ENCODE measurements around the gene GLRA2. TPM values are rescaled to one million over a fixed set of nuclear protein-coding genes. Genes with fewer than 3 reads are reported as not detected.

Gene GLRA2
- total and polyA plus RNA-seq, 3 experiments from 2014 or later, result not detected

GRCh38 chrX:14573161-14573560 lies 43.8 kb downstream of the GLRA2 start:
- no peak overlapping the region for H3K4me3 Mint-ChIP-seq
- no peaks in the 10 kb centered on the region for H3K4me1 Mint-ChIP-seq
- no peaks in the 10 kb centered on the region for H3K36me3 Mint-ChIP-seq
- Histone ChIP-seq H3K27me3 (ENCODE audit: insufficient read depth, low read length, poor library complexity, severe bottlenecking) (no peaks in the 10 kb centered on the region), H3K9me3 (ENCODE audit: low read length) (no peaks in the 10 kb centered on the region), H3K27ac (ENCODE audit: low read depth, low read length) (no peak overlapping the region), H3K4me1 (ENCODE audit: insufficient read depth, low read length) (no peaks in the 10 kb centered on the region), H3K4me3 (ENCODE audit: low read length) (no peak overlapping the region), H3K36me3 (ENCODE audit: insufficient read depth, low read length) (no peaks in the 10 kb centered on the region)
- H3K9me3 Mint-ChIP-seq, result no peaks in the 10 kb centered on the region
- CTCF ChIA-PET, result no interaction called here
- peaks cover 0 to 2% of the 10 kb centered on the region in 2 donors for H3K27me3 Mint-ChIP-seq
- POLR2A ChIA-PET, result no interaction called here
- DNase-seq, result no peak
- H3K27ac Mint-ChIP-seq, result no peak overlapping the region

GRCh38 chrX:14581081-14581480 lies 51.7 kb downstream of the GLRA2 start:
- Histone ChIP-seq H3K36me3 (ENCODE audit: insufficient read depth, low read length) (no peaks in the 10 kb centered on the region), H3K4me1 (ENCODE audit: insufficient read depth, low read length) (no peaks in the 10 kb centered on the region), H3K27ac (ENCODE audit: low read depth, low read length) (no peak overlapping the region), H3K4me3 (ENCODE audit: low read length) (no peak overlapping the region), H3K27me3 (ENCODE audit: insufficient read depth, low read length, poor library complexity, severe bottlenecking) (no peaks in the 10 kb centered on the region), H3K9me3 (ENCODE audit: low read length) (no peaks in the 10 kb centered on the region)
- no peaks in the 10 kb centered on the region for H3K36me3 Mint-ChIP-seq
- no peak overlapping the region for H3K4me3 Mint-ChIP-seq
- POLR2A ChIA-PET, result no interaction called here
- no peak overlapping the region for H3K27ac Mint-ChIP-seq
- H3K27me3 Mint-ChIP-seq, result no peaks in the 10 kb centered on the region
- CTCF ChIA-PET, result no interaction called here
- peaks cover 0 to 1% (median 0%) of the 10 kb centered on the region in 5 donors for H3K9me3 Mint-ChIP-seq
- no peak for DNase-seq
- no peaks in the 10 kb centered on the region for H3K4me1 Mint-ChIP-seq

- H3K27ac ChIP-seq (ENCODE audit: low read depth, low read length), result no peak overlapping the region
- H3K36me3 ChIP-seq (ENCODE audit: insufficient read depth, low read length), result no peaks in the 10 kb centered on the region
- no peaks in the 10 kb centered on the region for H3K4me1 ChIP-seq (ENCODE audit: insufficient read depth, low read length)
- H3K4me3 ChIP-seq (ENCODE audit: low read length), result no peak overlapping the region
- Mint-ChIP-seq H3K4me1 (no peaks in the 10 kb centered on the region), H3K36me3 (no peaks in the 10 kb centered on the region), H3K27me3 (no peaks in the 10 kb centered on the region), H3K9me3 (peaks cover 0 to 1% (median 0%) of the 10 kb centered on the region in 5 donors), H3K4me3 (no peak overlapping the region), H3K27ac (no peak overlapping the region)
- ChIA-PET POLR2A (no interaction called here), CTCF (no interaction called here)
- H3K27me3 ChIP-seq (ENCODE audit: insufficient read depth, low read length, poor library complexity, severe bottlenecking), result no peaks in the 10 kb centered on the region
- H3K9me3 ChIP-seq (ENCODE audit: low read length), result no peaks in the 10 kb centered on the region
- no peak for DNase-seq
Measured at GRCh38 chrX:14584548-14584947, 55.2 kb downstream of the GLRA2 start.

- Mint-ChIP-seq H3K27me3 (no peaks in the 10 kb centered on the region), H3K36me3 (no peaks in the 10 kb centered on the region), H3K4me1 (no peaks in the 10 kb centered on the region), H3K9me3 (no peaks in the 10 kb centered on the region), H3K27ac (no peak overlapping the region), H3K4me3 (no peak overlapping the region)
- DNase-seq, result no peak
- Histone ChIP-seq H3K9me3 (ENCODE audit: low read length) (no peaks in the 10 kb centered on the region), H3K27me3 (ENCODE audit: insufficient read depth, low read length, poor library complexity, severe bottlenecking) (no peaks in the 10 kb centered on the region), H3K4me1 (ENCODE audit: insufficient read depth, low read length) (no peaks in the 10 kb centered on the region), H3K36me3 (ENCODE audit: insufficient read depth, low read length) (no peaks in the 10 kb centered on the region), H3K27ac (ENCODE audit: low read depth, low read length) (no peak overlapping the region), H3K4me3 (ENCODE audit: low read length) (no peak overlapping the region)
- ChIA-PET POLR2A (no interaction called here), CTCF (no interaction called here)
Measured at GRCh38 chrX:14590216-14590615, 60.9 kb downstream of the GLRA2 start.

GRCh38 chrX:14590693-14591424 lies 61.5 kb downstream of the GLRA2 start:
- H3K27me3 Mint-ChIP-seq, result no peaks in the 10 kb centered on the region
- POLR2A ChIA-PET, result no interaction called here
- no peaks in the 10 kb centered on the region for H3K9me3 ChIP-seq (ENCODE audit: low read length)
- no peaks in the 10 kb centered on the region for H3K27me3 ChIP-seq (ENCODE audit: insufficient read depth, low read length, poor library complexity, severe bottlenecking)
- peaks cover 0 to 2% (median 0%) of the 10 kb centered on the region in 5 donors for H3K9me3 Mint-ChIP-seq
- H3K27ac Mint-ChIP-seq, result no peak overlapping the region
- H3K36me3 ChIP-seq (ENCODE audit: insufficient read depth, low read length), result no peaks in the 10 kb centered on the region
- H3K4me3 Mint-ChIP-seq, result no peak overlapping the region
- H3K27ac ChIP-seq (ENCODE audit: low read depth, low read length), result no peak overlapping the region
- H3K4me3 ChIP-seq (ENCODE audit: low read length), result no peak overlapping the region
- CTCF ChIA-PET, result no interaction called here
- no peaks in the 10 kb centered on the region for H3K4me1 Mint-ChIP-seq
- no peaks in the 10 kb centered on the region for H3K36me3 Mint-ChIP-seq
- no peaks in the 10 kb centered on the region for H3K4me1 ChIP-seq (ENCODE audit: insufficient read depth, low read length)
- DNase-seq, result no peak

- Histone ChIP-seq H3K4me1 (ENCODE audit: insufficient read depth, low read length) (no peaks in the 10 kb centered on the region), H3K27me3 (ENCODE audit: insufficient read depth, low read length, poor library complexity, severe bottlenecking) (no peaks in the 10 kb centered on the region), H3K27ac (ENCODE audit: low read depth, low read length) (no peak overlapping the region), H3K9me3 (ENCODE audit: low read length) (no peaks in the 10 kb centered on the region), H3K4me3 (ENCODE audit: low read length) (no peak overlapping the region), H3K36me3 (ENCODE audit: insufficient read depth, low read length) (no peaks in the 10 kb centered on the region)
- Mint-ChIP-seq H3K27me3 (no peaks in the 10 kb centered on the region), H3K9me3 (peaks cover 0 to 2% (median 0%) of the 10 kb centered on the region in 5 donors), H3K4me3 (no peak overlapping the region), H3K4me1 (no peaks in the 10 kb centered on the region), H3K36me3 (no peaks in the 10 kb centered on the region), H3K27ac (no peak overlapping the region)
- CTCF ChIA-PET, result no interaction called here
- POLR2A ChIA-PET, result no interaction called here
- no peak for DNase-seq
Measured at GRCh38 chrX:14591976-14592375, 62.6 kb downstream of the GLRA2 start.

- Histone ChIP-seq H3K27ac (ENCODE audit: low read depth, low read length) (no peak overlapping the region), H3K4me1 (ENCODE audit: insufficient read depth, low read length) (no peaks in the 10 kb centered on the region), H3K27me3 (ENCODE audit: insufficient read depth, low read length, poor library complexity, severe bottlenecking) (no peaks in the 10 kb centered on the region), H3K36me3 (ENCODE audit: insufficient read depth, low read length) (no peaks in the 10 kb centered on the region), H3K9me3 (ENCODE audit: low read length) (no peaks in the 10 kb centered on the region), H3K4me3 (ENCODE audit: low read length) (no peak overlapping the region)
- no peak for DNase-seq
- Mint-ChIP-seq H3K4me3 (no peak overlapping the region), H3K4me1 (no peaks in the 10 kb centered on the region), H3K27ac (no peak overlapping the region), H3K36me3 (no peaks in the 10 kb centered on the region), H3K27me3 (peaks cover 0 to 3% of the 10 kb centered on the region in 2 donors), H3K9me3 (peaks cover 0 to 2% (median 0%) of the 10 kb centered on the region in 5 donors)
- ChIA-PET POLR2A (no interaction called here), CTCF (no interaction called here)
Measured at GRCh38 chrX:14594521-14594920, 65.2 kb downstream of the GLRA2 start.

GRCh38 chrX:14598330-14598729 lies 69.0 kb downstream of the GLRA2 start:
- H3K27ac Mint-ChIP-seq, result no peak overlapping the region
- no peaks in the 10 kb centered on the region for H3K4me1 ChIP-seq (ENCODE audit: insufficient read depth, low read length)
- no peaks in the 10 kb centered on the region for H3K36me3 Mint-ChIP-seq
- ChIA-PET POLR2A (no interaction called here), CTCF (no interaction called here)
- H3K36me3 ChIP-seq (ENCODE audit: insufficient read depth, low read length), result no peaks in the 10 kb centered on the region
- H3K9me3 ChIP-seq (ENCODE audit: low read length), result no peaks in the 10 kb centered on the region
- H3K27me3 Mint-ChIP-seq, result peaks cover 3 to 5% of the 10 kb centered on the region in 2 donors
- H3K27me3 ChIP-seq (ENCODE audit: insufficient read depth, low read length, poor library complexity, severe bottlenecking), result no peaks in the 10 kb centered on the region
- no peak overlapping the region for H3K4me3 Mint-ChIP-seq
- no peak for DNase-seq
- no peak overlapping the region for H3K4me3 ChIP-seq (ENCODE audit: low read length)
- H3K9me3 Mint-ChIP-seq, result peaks cover 0 to 8% (median 0%) of the 10 kb centered on the region in 5 donors
- no peaks in the 10 kb centered on the region for H3K4me1 Mint-ChIP-seq
- H3K27ac ChIP-seq (ENCODE audit: low read depth, low read length), result no peak overlapping the region

All from CD8-positive, alpha-beta memory T cell (primary cell).